Ishikawa (cell line): ENCODE results near the gene TRDMT1.

ENCODE experiments used
- CEBPB ChIP-seq: IDR thresholded peaks from 2 replicates; pipeline ENCODE4 v1.6.1; 2012
- CREB1 ChIP-seq: IDR thresholded peaks from 2 replicates; pipeline ENCODE4 v1.6.1; 2012; ENCODE audit warnings: low read depth
- EGR1 ChIP-seq: IDR thresholded peaks from 2 replicates; pipeline ENCODE4 v1.6.1; 2012
- EP300 ChIP-seq: IDR thresholded peaks from 2 replicates; pipeline ENCODE4 v1.6.1; 2012; ENCODE audit warnings: borderline replicate concordance
- FOXM1 ChIP-seq: IDR thresholded peaks from 2 replicates; pipeline ENCODE4 v1.6.1; 2012; ENCODE audit warnings: low read depth, borderline replicate concordance
- NFIC ChIP-seq: IDR thresholded peaks from 2 replicates; pipeline ENCODE4 v1.6.1; 2012
- RAD21 ChIP-seq: IDR thresholded peaks from 2 replicates; pipeline ENCODE4 v1.6.1; 2012; ENCODE audit warnings: low read depth
- TAF1 ChIP-seq: IDR thresholded peaks from 2 replicates; pipeline ENCODE4 v1.6.1; 2012; ENCODE audit warnings: low read depth, mild to moderate bottlenecking
- TCF12 ChIP-seq: IDR thresholded peaks from 2 replicates; pipeline ENCODE4 v1.6.1; 2012; ENCODE audit warnings: low read depth
- TEAD4 ChIP-seq: IDR thresholded peaks from 2 replicates; pipeline ENCODE4 v1.6.1; 2012
- YY1 ChIP-seq: IDR thresholded peaks from 2 replicates; pipeline ENCODE4 v1.6.1; 2012; ENCODE audit warnings: low read depth
- ZBTB7A ChIP-seq: IDR thresholded peaks from 2 replicates; pipeline ENCODE4 v1.6.1; 2012; ENCODE audit warnings: low read depth
- TF ChIP-seq, protein P1 (sequence below): IDR thresholded peaks from 2 replicates; pipeline ENCODE4 v1.6.1; 2012
- TF ChIP-seq, protein P2 (sequence below): IDR thresholded peaks from 2 replicates; pipeline ENCODE4 v1.6.1; 2012; ENCODE audit warnings: low read depth, mild to moderate bottlenecking
- TF ChIP-seq, protein P3 (sequence below): IDR thresholded peaks from 2 replicates; pipeline ENCODE4 v1.6.1; 2012

TRDMT1 gene

DNA sequence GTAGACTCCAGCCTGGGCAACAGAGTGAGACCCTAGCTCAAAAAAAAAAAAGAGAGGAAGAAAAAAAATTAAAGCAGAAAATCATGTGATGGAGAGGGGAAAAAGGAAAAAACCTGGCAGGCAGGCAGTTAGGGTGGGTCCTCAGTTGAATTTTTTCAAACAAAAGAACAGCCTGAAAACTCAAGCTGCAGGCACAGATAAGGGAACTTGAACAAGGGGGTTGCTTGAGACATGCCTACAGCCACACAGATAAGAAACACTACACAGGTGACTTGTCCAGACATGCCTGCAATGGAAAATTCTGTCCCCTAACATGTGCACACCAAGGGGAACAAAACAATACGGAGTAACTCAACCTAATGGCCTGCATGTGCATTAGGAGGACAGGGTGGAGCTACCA lies 45.7 kb upstream of the TRDMT1 start:
- TF ChIP-seq EP300 (no peak), ZBTB7A (no peak), TEAD4 (no peak), CREB1 (no peak), RAD21 (no peak), FOXM1 (no peak), YY1 (no peak), EGR1 (no peak), CEBPB (no peak), TAF1 (no peak)
- TF ChIP-seq, protein P1, sequence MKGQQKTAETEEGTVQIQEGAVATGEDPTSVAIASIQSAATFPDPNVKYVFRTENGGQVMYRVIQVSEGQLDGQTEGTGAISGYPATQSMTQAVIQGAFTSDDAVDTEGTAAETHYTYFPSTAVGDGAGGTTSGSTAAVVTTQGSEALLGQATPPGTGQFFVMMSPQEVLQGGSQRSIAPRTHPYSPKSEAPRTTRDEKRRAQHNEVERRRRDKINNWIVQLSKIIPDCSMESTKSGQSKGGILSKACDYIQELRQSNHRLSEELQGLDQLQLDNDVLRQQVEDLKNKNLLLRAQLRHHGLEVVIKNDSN = no peak
- TF ChIP-seq, protein P2, sequence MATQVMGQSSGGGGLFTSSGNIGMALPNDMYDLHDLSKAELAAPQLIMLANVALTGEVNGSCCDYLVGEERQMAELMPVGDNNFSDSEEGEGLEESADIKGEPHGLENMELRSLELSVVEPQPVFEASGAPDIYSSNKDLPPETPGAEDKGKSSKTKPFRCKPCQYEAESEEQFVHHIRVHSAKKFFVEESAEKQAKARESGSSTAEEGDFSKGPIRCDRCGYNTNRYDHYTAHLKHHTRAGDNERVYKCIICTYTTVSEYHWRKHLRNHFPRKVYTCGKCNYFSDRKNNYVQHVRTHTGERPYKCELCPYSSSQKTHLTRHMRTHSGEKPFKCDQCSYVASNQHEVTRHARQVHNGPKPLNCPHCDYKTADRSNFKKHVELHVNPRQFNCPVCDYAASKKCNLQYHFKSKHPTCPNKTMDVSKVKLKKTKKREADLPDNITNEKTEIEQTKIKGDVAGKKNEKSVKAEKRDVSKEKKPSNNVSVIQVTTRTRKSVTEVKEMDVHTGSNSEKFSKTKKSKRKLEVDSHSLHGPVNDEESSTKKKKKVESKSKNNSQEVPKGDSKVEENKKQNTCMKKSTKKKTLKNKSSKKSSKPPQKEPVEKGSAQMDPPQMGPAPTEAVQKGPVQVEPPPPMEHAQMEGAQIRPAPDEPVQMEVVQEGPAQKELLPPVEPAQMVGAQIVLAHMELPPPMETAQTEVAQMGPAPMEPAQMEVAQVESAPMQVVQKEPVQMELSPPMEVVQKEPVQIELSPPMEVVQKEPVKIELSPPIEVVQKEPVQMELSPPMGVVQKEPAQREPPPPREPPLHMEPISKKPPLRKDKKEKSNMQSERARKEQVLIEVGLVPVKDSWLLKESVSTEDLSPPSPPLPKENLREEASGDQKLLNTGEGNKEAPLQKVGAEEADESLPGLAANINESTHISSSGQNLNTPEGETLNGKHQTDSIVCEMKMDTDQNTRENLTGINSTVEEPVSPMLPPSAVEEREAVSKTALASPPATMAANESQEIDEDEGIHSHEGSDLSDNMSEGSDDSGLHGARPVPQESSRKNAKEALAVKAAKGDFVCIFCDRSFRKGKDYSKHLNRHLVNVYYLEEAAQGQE = no peak
- TF ChIP-seq, protein P3, sequence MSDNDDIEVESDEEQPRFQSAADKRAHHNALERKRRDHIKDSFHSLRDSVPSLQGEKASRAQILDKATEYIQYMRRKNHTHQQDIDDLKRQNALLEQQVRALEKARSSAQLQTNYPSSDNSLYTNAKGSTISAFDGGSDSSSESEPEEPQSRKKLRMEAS = no peak

DNA sequence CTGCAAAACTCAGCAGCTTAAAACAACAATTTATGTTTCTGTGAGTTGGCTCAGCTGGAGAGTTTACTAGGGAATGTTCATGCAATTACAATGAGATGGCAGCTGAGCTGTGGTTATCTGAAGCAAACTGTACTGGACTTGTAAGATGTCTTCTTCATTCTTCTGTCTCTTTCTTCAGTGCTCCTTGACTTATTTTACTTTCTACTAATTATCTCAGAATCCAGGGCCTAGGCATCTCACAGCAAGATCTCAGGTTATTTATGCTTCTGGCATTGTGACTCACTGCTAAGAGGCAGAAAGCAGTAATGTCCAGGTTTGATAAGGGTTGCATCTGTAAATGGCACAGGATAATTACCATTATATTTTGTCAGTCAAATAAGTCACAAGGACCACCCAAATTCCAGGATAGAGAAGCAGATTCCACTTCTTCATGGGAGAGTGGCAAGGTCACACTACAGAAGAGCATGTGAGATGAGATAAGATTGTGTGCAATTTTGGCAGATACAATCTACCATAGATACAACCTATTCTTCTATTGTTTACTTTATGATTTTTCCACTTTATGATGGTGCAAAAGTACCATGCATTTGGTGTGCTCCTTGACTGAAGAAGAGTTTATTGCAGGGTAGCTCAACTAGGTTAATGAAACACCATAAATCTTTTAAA lies 43.4 kb upstream of the TRDMT1 start:
- TF ChIP-seq EP300 (no peak), CREB1 (no peak), TAF1 (no peak), ZBTB7A (no peak), RAD21 (no peak), NFIC (no peak), TEAD4 (no peak), CEBPB (no peak), YY1 (no peak), EGR1 (no peak)
- TF ChIP-seq, protein P1 = no peak
- TF ChIP-seq, protein P3 = no peak

DNA sequence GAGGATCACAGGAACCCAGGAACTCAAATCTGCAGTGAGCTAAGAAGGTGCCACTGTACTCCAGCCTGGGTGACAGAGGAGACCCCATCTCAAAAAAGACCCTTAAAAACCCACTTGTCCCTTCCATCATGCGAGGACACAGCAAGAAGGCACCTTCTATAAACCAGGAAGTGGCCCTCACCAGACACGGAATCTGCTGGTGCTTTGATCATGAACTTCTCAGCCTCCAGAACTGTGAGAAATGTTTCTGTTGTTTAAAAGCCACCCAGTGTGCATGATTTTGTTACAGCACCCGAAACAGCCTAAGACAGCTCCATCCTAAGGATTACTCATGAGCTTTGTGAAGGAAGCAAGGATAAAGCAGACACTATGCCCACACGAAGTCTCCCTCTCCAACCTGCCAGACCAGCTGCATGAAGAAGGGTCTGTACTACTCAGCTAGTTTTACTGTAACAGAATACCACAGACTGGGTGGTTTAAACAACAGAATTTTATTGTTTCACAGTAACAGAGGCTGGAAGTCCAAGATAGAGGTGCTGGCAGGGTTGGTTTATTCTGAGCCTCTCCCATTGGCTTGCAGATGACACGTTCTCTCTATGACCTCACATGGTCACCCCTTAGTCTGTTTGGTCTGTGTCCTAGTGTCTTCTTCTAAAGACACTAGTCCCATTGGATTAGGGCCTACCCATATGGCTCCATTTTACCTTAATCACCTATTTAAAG lies 40.3 kb upstream of the TRDMT1 start:
- TF ChIP-seq ZBTB7A (no peak), EGR1 (no peak), TAF1 (no peak), FOXM1 (no peak), TEAD4 (no peak), RAD21 (no peak), NFIC (no peak), CREB1 (no peak)
- TF ChIP-seq, protein P1 = no peak
- TF ChIP-seq, protein P2 = no peak

DNA sequence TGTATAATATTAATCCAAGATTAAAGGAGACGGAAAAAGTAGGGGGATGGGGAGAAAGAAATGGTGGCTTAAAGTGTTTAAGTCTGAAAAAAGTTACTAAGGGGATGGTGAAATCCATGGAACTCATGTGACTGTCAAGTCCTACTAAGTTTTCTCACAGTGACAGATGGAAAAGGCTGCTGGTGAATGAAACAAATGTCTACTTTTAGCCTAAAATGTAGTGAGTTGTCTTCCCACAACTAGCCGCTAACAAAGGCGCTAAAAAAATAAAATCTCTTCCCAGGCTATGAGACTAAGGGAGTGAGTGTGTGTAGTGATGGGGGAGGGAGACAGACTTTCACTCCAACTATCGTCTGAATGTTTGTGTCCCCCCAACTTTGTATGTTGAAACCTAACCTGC lies 39.1 kb upstream of the TRDMT1 start:
- TF ChIP-seq TAF1 = no peak
- TF ChIP-seq NFIC = no peak
- TF ChIP-seq, protein P2 = no peak
- TF ChIP-seq EP300 = no peak
- no peak for TF ChIP-seq FOXM1
- TF ChIP-seq TEAD4 = no peak
- TF ChIP-seq EGR1 = no peak
- TF ChIP-seq ZBTB7A = no peak
- TF ChIP-seq TCF12 = no peak
- TF ChIP-seq CEBPB = no peak
- no peak for TF ChIP-seq CREB1
- TF ChIP-seq YY1 = no peak
